ENCODE measurements around the gene C1orf116. TPM values are rescaled to one million over a fixed set of nuclear protein-coding genes. Genes with fewer than 3 reads are reported as not detected.

Gene C1orf116
- total RNA-seq, 4 donors from 2014 or later, result 52.8 to 173 (median 86.4) TPM

GRCh38 chr1:207067665-207068064 lies 35.1 kb upstream of the C1orf116 start:
- Histone ChIP-seq H3K4me3 (no peak overlapping the region), H3K4me1 (peaks cover 0 to 12% (median 0%) of the 10 kb centered on the region in 3 donors), H3K9me3 (no peaks in the 10 kb centered on the region), H3K27me3 (no peaks in the 10 kb centered on the region), H3K36me3 (peaks cover 3 to 100% (median 11%) of the 10 kb centered on the region in 3 donors), H3K27ac (no peak overlapping the region)
- DNase-seq, result no peak
- no peak for TF ChIP-seq POLR2A (IDR thresholded peaks at IDR 0.05)
- no peak for TF ChIP-seq CTCF (IDR thresholded peaks at IDR 0.05)
- intact Hi-C loops (cut with DNase I), result no loop called here
- 80 to 95% methylated on average over 4 to 5 of the region's 5 CpGs for WGBS, 2 donors

GRCh38 chr1:207067185-207067584 lies 34.6 kb upstream of the C1orf116 start:
- Histone ChIP-seq H3K9me3 (no peaks in the 10 kb centered on the region), H3K27me3 (no peaks in the 10 kb centered on the region), H3K4me3 (no peak overlapping the region), H3K27ac (no peak overlapping the region), H3K36me3 (peaks cover 3 to 100% (median 15%) of the 10 kb centered on the region in 3 donors), H3K4me1 (peaks cover 0 to 12% (median 0%) of the 10 kb centered on the region in 3 donors)
- DNase-seq, result no peak
- WGBS, 2 donors, result 59 to 64% methylated on average over 3 of the region's 3 CpGs
- intact Hi-C loops (cut with DNase I), result no loop called here
- TF ChIP-seq CTCF (IDR thresholded peaks at IDR 0.05), result no peak
- no peak for TF ChIP-seq POLR2A (IDR thresholded peaks at IDR 0.05)

GRCh38 chr1:207064561-207064960 lies 32.0 kb upstream of the C1orf116 start:
- Histone ChIP-seq H3K36me3 (peaks cover 0 to 94% (median 18%) of the 10 kb centered on the region in 3 donors), H3K9me3 (no peaks in the 10 kb centered on the region), H3K27ac (no peak overlapping the region), H3K4me3 (no peak overlapping the region), H3K27me3 (no peaks in the 10 kb centered on the region), H3K4me1 (peaks cover 0 to 23% (median 6%) of the 10 kb centered on the region in 3 donors)
- intact Hi-C loops (cut with DNase I), result no loop called here
- WGBS, 2 donors, result 67 to 74% methylated on average over 7 to 8 of the region's 8 CpGs
- DNase-seq, result no peak
- TF ChIP-seq POLR2A (IDR thresholded peaks at IDR 0.05), result no peak
- no peak for TF ChIP-seq CTCF (IDR thresholded peaks at IDR 0.05)

GRCh38 chr1:207063014-207063413 lies 30.5 kb upstream of the C1orf116 start:
- peaks cover 0 to 79% (median 15%) of the 10 kb centered on the region in 3 donors for H3K36me3 ChIP-seq
- no peaks in the 10 kb centered on the region for H3K27me3 ChIP-seq
- 90 to 95% methylated on average over 5 of the region's 5 CpGs for WGBS, 2 donors
- no peak overlapping the region for H3K27ac ChIP-seq
- no peak for TF ChIP-seq POLR2A (IDR thresholded peaks at IDR 0.05)
- TF ChIP-seq CTCF (IDR thresholded peaks at IDR 0.05), result no peak
- peaks cover 0 to 30% (median 6%) of the 10 kb centered on the region in 3 donors for H3K4me1 ChIP-seq
- H3K4me3 ChIP-seq, result no peak overlapping the region
- no peak for DNase-seq
- no peaks in the 10 kb centered on the region for H3K9me3 ChIP-seq
- intact Hi-C loops (cut with DNase I), result no loop called here

GRCh38 chr1:207062058-207062457 lies 29.5 kb upstream of the C1orf116 start:
- H3K9me3 ChIP-seq, result no peaks in the 10 kb centered on the region
- TF ChIP-seq POLR2A (IDR thresholded peaks at IDR 0.05) (no peak), CTCF (IDR thresholded peaks at IDR 0.05) (no peak)
- H3K36me3 ChIP-seq, result peaks cover 0 to 69% (median 10%) of the 10 kb centered on the region in 3 donors
- WGBS, 2 donors, result 57 to 63% methylated on average over 1 of the region's 1 CpG
- peaks cover 0 to 30% (median 6%) of the 10 kb centered on the region in 3 donors for H3K4me1 ChIP-seq
- H3K4me3 ChIP-seq, result no peak overlapping the region
- no peak for DNase-seq
- no peaks in the 10 kb centered on the region for H3K27me3 ChIP-seq
- H3K27ac ChIP-seq, result no peak overlapping the region
- intact Hi-C loops (cut with DNase I), result no loop called here
